Right lobe of liver (tissue), 4 donors: Measurements from ENCODE around the gene ADH1B.

Source experiments
- CTCF ChIP-seq, 4 donors: fragments of 200-600 bp in 3 of 4; fragments of 450-650 bp in 1 of 4; IDR thresholded peaks; one replicate each; pipeline versions ENCODE4 v1.5.1 to v1.8.0; 2016 to 2022; ENCODE audit warnings: antibody characterized with exemption in 4 of 4, mild to moderate bottlenecking in 2 of 4
- POLR2A ChIP-seq: fragments of 450-650 bp; IDR thresholded peaks from one replicate; pipeline ENCODE4 v1.6.1; 2017; ENCODE audit warnings: antibody characterized with exemption, mild to moderate bottlenecking
- donor health status: DM: no; HTN: no; CAD: no.
- donor health status: DM: no; HTN: no; CAD: no.
- donor health status: DM: no; HTN: yes; CAD: no.

- TF ChIP-seq CTCF (IDR thresholded peaks at IDR 0.05) (no peak), POLR2A (no peak)
Observed at GRCh38 chr4:99276417-99276816, 44.8 kb downstream of the ADH1B start.
